ENCODE results near the gene TACR2.

The TACR2 gene

GRCh38 chr10:69437321-69438259 is 20.9 kb upstream of the TACR2 start:
- no peaks in the 10 kb centered on the region for H3K4me1 Mint-ChIP-seq
- H3K9me3 Mint-ChIP-seq, result no peaks in the 10 kb centered on the region
- H3K27ac Mint-ChIP-seq, result no peak overlapping the region
- no peak overlapping the region for H3K4me3 Mint-ChIP-seq
- no peaks in the 10 kb centered on the region for H3K36me3 Mint-ChIP-seq
- H3K27me3 Mint-ChIP-seq, result no peaks in the 10 kb centered on the region

- H3K36me3 Mint-ChIP-seq, result no peaks in the 10 kb centered on the region
- no peaks in the 10 kb centered on the region for H3K27me3 Mint-ChIP-seq
- no peak overlapping the region for H3K27ac Mint-ChIP-seq
- H3K9me3 Mint-ChIP-seq, result no peaks in the 10 kb centered on the region
- H3K4me3 Mint-ChIP-seq, result no peak overlapping the region
- H3K4me1 Mint-ChIP-seq, result no peaks in the 10 kb centered on the region
These were observed 19.3 kb upstream of the TACR2 start for GRCh38 chr10:69435966-69436520.

GRCh38 chr10:69434926-69435325 is 18.2 kb upstream of the TACR2 start:
- Mint-ChIP-seq H3K9me3 (no peaks in the 10 kb centered on the region), H3K27me3 (no peaks in the 10 kb centered on the region), H3K4me3 (no peak overlapping the region), H3K36me3 (no peaks in the 10 kb centered on the region), H3K4me1 (no peaks in the 10 kb centered on the region), H3K27ac (no peak overlapping the region)

- H3K27ac Mint-ChIP-seq, result no peak overlapping the region
- no peaks in the 10 kb centered on the region for H3K36me3 Mint-ChIP-seq
- no peaks in the 10 kb centered on the region for H3K9me3 Mint-ChIP-seq
- no peaks in the 10 kb centered on the region for H3K4me1 Mint-ChIP-seq
- no peak overlapping the region for H3K4me3 Mint-ChIP-seq
- H3K27me3 Mint-ChIP-seq, result no peaks in the 10 kb centered on the region
These were observed 17.5 kb upstream of the TACR2 start for GRCh38 chr10:69434169-69434568.

- Mint-ChIP-seq H3K4me3 (no peak overlapping the region), H3K9me3 (no peaks in the 10 kb centered on the region), H3K27me3 (no peaks in the 10 kb centered on the region), H3K27ac (no peak overlapping the region), H3K36me3 (no peaks in the 10 kb centered on the region), H3K4me1 (peaks cover 44% of the 10 kb centered on the region)
These were observed 11.4 kb upstream of the TACR2 start for GRCh38 chr10:69428165-69428564.

GRCh38 chr10:69426376-69426727 is 9.6 kb upstream of the TACR2 start:
- H3K27ac Mint-ChIP-seq, result no peak overlapping the region
- no peaks in the 10 kb centered on the region for H3K27me3 Mint-ChIP-seq
- H3K4me3 Mint-ChIP-seq, result no peak overlapping the region
- H3K9me3 Mint-ChIP-seq, result no peaks in the 10 kb centered on the region
- no peaks in the 10 kb centered on the region for H3K36me3 Mint-ChIP-seq
- H3K4me1 Mint-ChIP-seq, result peaks cover 54% of the 10 kb centered on the region

GRCh38 chr10:69425511-69426298 is 9.0 kb upstream of the TACR2 start:
- no peaks in the 10 kb centered on the region for H3K27me3 Mint-ChIP-seq
- H3K4me1 Mint-ChIP-seq, result peaks cover 54% of the 10 kb centered on the region
- no peak overlapping the region for H3K4me3 Mint-ChIP-seq
- no peaks in the 10 kb centered on the region for H3K36me3 Mint-ChIP-seq
- peak overlapping the region; percentile 44 for H3K27ac Mint-ChIP-seq
- H3K9me3 Mint-ChIP-seq, result no peaks in the 10 kb centered on the region

GRCh38 chr10:69425041-69425440 is 8.3 kb upstream of the TACR2 start:
- H3K36me3 Mint-ChIP-seq, result no peaks in the 10 kb centered on the region
- no peak overlapping the region for H3K4me3 Mint-ChIP-seq
- peaks cover 54% of the 10 kb centered on the region for H3K4me1 Mint-ChIP-seq
- H3K27me3 Mint-ChIP-seq, result no peaks in the 10 kb centered on the region
- peak overlapping the region; percentile 23 for H3K27ac Mint-ChIP-seq
- H3K9me3 Mint-ChIP-seq, result no peaks in the 10 kb centered on the region

- Mint-ChIP-seq H3K4me1 (peaks cover 48% of the 10 kb centered on the region), H3K27ac (no peak overlapping the region), H3K9me3 (no peaks in the 10 kb centered on the region), H3K27me3 (no peaks in the 10 kb centered on the region), H3K4me3 (no peak overlapping the region), H3K36me3 (no peaks in the 10 kb centered on the region)
These were observed 6.0 kb upstream of the TACR2 start for GRCh38 chr10:69422676-69423075.

GRCh38 chr10:69421611-69422308 is 5.0 kb upstream of the TACR2 start:
- no peak overlapping the region for H3K4me3 Mint-ChIP-seq
- no peaks in the 10 kb centered on the region for H3K36me3 Mint-ChIP-seq
- H3K9me3 Mint-ChIP-seq, result no peaks in the 10 kb centered on the region
- H3K27ac Mint-ChIP-seq, result peak overlapping the region; percentile 2
- H3K27me3 Mint-ChIP-seq, result no peaks in the 10 kb centered on the region
- H3K4me1 Mint-ChIP-seq, result peaks cover 42% of the 10 kb centered on the region

GRCh38 chr10:69419744-69420126 is 3.0 kb upstream of the TACR2 start:
- Mint-ChIP-seq H3K4me1 (peaks cover 21% of the 10 kb centered on the region), H3K36me3 (no peaks in the 10 kb centered on the region), H3K27ac (peak overlapping the region; percentile 36), H3K9me3 (no peaks in the 10 kb centered on the region), H3K27me3 (no peaks in the 10 kb centered on the region), H3K4me3 (no peak overlapping the region)

- H3K36me3 Mint-ChIP-seq, result no peaks in the 10 kb centered on the region
- H3K27ac Mint-ChIP-seq, result peak overlapping the region; percentile 36
- no peaks in the 10 kb centered on the region for H3K9me3 Mint-ChIP-seq
- no peaks in the 10 kb centered on the region for H3K27me3 Mint-ChIP-seq
- H3K4me1 Mint-ChIP-seq, result peaks cover 18% of the 10 kb centered on the region
- no peak overlapping the region for H3K4me3 Mint-ChIP-seq
These were observed 2.5 kb upstream of the TACR2 start for GRCh38 chr10:69419096-69419743.

GRCh38 chr10:69418052-69418752 is 1.5 kb upstream of the TACR2 start:
- H3K9me3 Mint-ChIP-seq, result no peaks in the 10 kb centered on the region
- no peaks in the 10 kb centered on the region for H3K27me3 Mint-ChIP-seq
- no peak overlapping the region for H3K4me3 Mint-ChIP-seq
- H3K27ac Mint-ChIP-seq, result no peak overlapping the region
- H3K4me1 Mint-ChIP-seq, result peaks cover 10% of the 10 kb centered on the region
- H3K36me3 Mint-ChIP-seq, result no peaks in the 10 kb centered on the region

- Mint-ChIP-seq H3K9me3 (no peaks in the 10 kb centered on the region), H3K36me3 (no peaks in the 10 kb centered on the region), H3K27ac (no peak overlapping the region)
These were observed 824 bp upstream of the TACR2 start for GRCh38 chr10:69417542-69417941.

GRCh38 chr10:69415951-69416350 is 767 bp downstream of the TACR2 start:
- Mint-ChIP-seq H3K9me3 (no peaks in the 10 kb centered on the region), H3K36me3 (no peaks in the 10 kb centered on the region), H3K4me3 (no peak overlapping the region), H3K4me1 (no peaks in the 10 kb centered on the region), H3K27ac (no peak overlapping the region), H3K27me3 (no peaks in the 10 kb centered on the region)

More at GRCh38 chr10:69417542-69417941, 824 bp upstream of the TACR2 start:
- Mint-ChIP-seq H3K4me3 (no peak overlapping the region), H3K4me1 (peaks cover 7% of the 10 kb centered on the region), H3K27me3 (no peaks in the 10 kb centered on the region)
